ENCODE results near the gene PLXDC2.

PLXDC2 gene

GRCh38 chr10:20089879-20090278 is 273.6 kb downstream of the PLXDC2 start:
- Histone ChIP-seq H3K36me3 (ENCODE audit: insufficient read depth, low read length) (no peaks in the 10 kb centered on the region), H4K20me1 (ENCODE audit: insufficient read depth, low read length) (no peaks in the 10 kb centered on the region), H3F3A (ENCODE audit: insufficient read depth, low read length) (no peaks in the 10 kb centered on the region), H2AFZ (ENCODE audit: low read length) (no peak overlapping the region), H3K27me3 (ENCODE audit: insufficient read depth, low read length) (no peaks in the 10 kb centered on the region), H3K27ac (ENCODE audit: low read depth, low read length, poor library complexity, severe bottlenecking) (no peak overlapping the region), H3K9me2 (ENCODE audit: low read depth, low read length) (no peaks in the 10 kb centered on the region), H3K79me2 (ENCODE audit: insufficient read depth, low read length) (no peaks in the 10 kb centered on the region), H3K4me1 (ENCODE audit: insufficient read depth, low read length, severe bottlenecking) (no peaks in the 10 kb centered on the region), H3K9me3 (ENCODE audit: low read length) (no peaks in the 10 kb centered on the region), H3K4me2 (ENCODE audit: low read length) (no peak overlapping the region), H3K9ac (ENCODE audit: low read length) (no peak overlapping the region), H3K4me3 (ENCODE audit: low read depth, low read length, poor library complexity, severe bottlenecking) (no peak overlapping the region)
- no peak for TF ChIP-seq EZH2 (IDR thresholded peaks at IDR 0.05; ENCODE audit: borderline replicate concordance, low read length)
- TF ChIP-seq, protein P1, sequence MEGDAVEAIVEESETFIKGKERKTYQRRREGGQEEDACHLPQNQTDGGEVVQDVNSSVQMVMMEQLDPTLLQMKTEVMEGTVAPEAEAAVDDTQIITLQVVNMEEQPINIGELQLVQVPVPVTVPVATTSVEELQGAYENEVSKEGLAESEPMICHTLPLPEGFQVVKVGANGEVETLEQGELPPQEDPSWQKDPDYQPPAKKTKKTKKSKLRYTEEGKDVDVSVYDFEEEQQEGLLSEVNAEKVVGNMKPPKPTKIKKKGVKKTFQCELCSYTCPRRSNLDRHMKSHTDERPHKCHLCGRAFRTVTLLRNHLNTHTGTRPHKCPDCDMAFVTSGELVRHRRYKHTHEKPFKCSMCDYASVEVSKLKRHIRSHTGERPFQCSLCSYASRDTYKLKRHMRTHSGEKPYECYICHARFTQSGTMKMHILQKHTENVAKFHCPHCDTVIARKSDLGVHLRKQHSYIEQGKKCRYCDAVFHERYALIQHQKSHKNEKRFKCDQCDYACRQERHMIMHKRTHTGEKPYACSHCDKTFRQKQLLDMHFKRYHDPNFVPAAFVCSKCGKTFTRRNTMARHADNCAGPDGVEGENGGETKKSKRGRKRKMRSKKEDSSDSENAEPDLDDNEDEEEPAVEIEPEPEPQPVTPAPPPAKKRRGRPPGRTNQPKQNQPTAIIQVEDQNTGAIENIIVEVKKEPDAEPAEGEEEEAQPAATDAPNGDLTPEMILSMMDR (IDR thresholded peaks at IDR 0.05; ENCODE audit: low read length), result no peak

- Histone ChIP-seq H3K27ac (ENCODE audit: low read depth, low read length, poor library complexity, severe bottlenecking) (no peak overlapping the region), H3K9me2 (ENCODE audit: low read depth, low read length) (no peaks in the 10 kb centered on the region), H3K27me3 (ENCODE audit: insufficient read depth, low read length) (no peaks in the 10 kb centered on the region), H3K36me3 (ENCODE audit: insufficient read depth, low read length) (no peaks in the 10 kb centered on the region), H3K9me3 (ENCODE audit: low read length) (no peaks in the 10 kb centered on the region), H3K79me2 (ENCODE audit: insufficient read depth, low read length) (no peaks in the 10 kb centered on the region), H2AFZ (ENCODE audit: low read length) (no peak overlapping the region), H3F3A (ENCODE audit: insufficient read depth, low read length) (no peaks in the 10 kb centered on the region), H4K20me1 (ENCODE audit: insufficient read depth, low read length) (no peaks in the 10 kb centered on the region), H3K4me2 (ENCODE audit: low read length) (no peak overlapping the region), H3K4me1 (ENCODE audit: insufficient read depth, low read length, severe bottlenecking) (no peaks in the 10 kb centered on the region), H3K9ac (ENCODE audit: low read length) (no peak overlapping the region), H3K4me3 (ENCODE audit: low read depth, low read length, poor library complexity, severe bottlenecking) (no peak overlapping the region)
- TF ChIP-seq, protein P1 (IDR thresholded peaks at IDR 0.05; ENCODE audit: low read length), result no peak
- TF ChIP-seq EZH2 (IDR thresholded peaks at IDR 0.05; ENCODE audit: borderline replicate concordance, low read length), result no peak
Measured at GRCh38 chr10:20090831-20091230, 274.6 kb downstream of the PLXDC2 start.

DNA sequence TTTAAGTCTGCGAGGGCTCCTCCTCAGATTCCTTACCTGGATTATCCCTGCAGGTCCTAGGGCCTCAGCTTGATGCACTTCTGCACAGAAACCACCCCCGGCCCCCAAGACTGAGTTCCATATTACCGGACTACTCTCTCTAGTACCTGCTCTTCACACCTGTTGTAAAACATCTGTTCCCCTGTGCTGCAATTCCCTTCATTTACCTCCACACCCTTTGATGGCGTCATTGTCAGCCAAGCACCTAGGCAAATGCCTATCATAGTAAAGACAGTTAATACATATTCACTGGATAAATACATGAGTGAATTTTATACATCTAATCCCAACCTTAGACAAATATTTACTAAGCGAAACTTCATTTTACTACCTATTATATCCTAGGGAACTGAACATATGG is 275.5 kb downstream of the PLXDC2 start:
- Histone ChIP-seq H2AFZ (ENCODE audit: low read length) (no peak overlapping the region), H3F3A (ENCODE audit: insufficient read depth, low read length) (no peaks in the 10 kb centered on the region), H3K27me3 (ENCODE audit: insufficient read depth, low read length) (no peaks in the 10 kb centered on the region), H3K27ac (ENCODE audit: low read depth, low read length, poor library complexity, severe bottlenecking) (no peak overlapping the region), H3K79me2 (ENCODE audit: insufficient read depth, low read length) (no peaks in the 10 kb centered on the region), H3K4me3 (ENCODE audit: low read depth, low read length, poor library complexity, severe bottlenecking) (no peak overlapping the region), H3K4me2 (ENCODE audit: low read length) (no peak overlapping the region), H4K20me1 (ENCODE audit: insufficient read depth, low read length) (no peaks in the 10 kb centered on the region), H3K9me2 (ENCODE audit: low read depth, low read length) (no peaks in the 10 kb centered on the region), H3K36me3 (ENCODE audit: insufficient read depth, low read length) (no peaks in the 10 kb centered on the region), H3K9me3 (ENCODE audit: low read length) (no peaks in the 10 kb centered on the region), H3K9ac (ENCODE audit: low read length) (no peak overlapping the region), H3K4me1 (ENCODE audit: insufficient read depth, low read length, severe bottlenecking) (no peaks in the 10 kb centered on the region)
- TF ChIP-seq, protein P1 (IDR thresholded peaks at IDR 0.05; ENCODE audit: low read length), result no peak
- TF ChIP-seq EZH2 (IDR thresholded peaks at IDR 0.05; ENCODE audit: borderline replicate concordance, low read length), result no peak
